Measurements from ENCODE around the gene TECTB. TPM values are rescaled to one million over a fixed set of nuclear protein-coding genes. Genes with fewer than 3 reads are reported as not detected.

Gene TECTB
- total RNA-seq, 1 experiment from 2014 or later, result 0.07 TPM

DNA sequence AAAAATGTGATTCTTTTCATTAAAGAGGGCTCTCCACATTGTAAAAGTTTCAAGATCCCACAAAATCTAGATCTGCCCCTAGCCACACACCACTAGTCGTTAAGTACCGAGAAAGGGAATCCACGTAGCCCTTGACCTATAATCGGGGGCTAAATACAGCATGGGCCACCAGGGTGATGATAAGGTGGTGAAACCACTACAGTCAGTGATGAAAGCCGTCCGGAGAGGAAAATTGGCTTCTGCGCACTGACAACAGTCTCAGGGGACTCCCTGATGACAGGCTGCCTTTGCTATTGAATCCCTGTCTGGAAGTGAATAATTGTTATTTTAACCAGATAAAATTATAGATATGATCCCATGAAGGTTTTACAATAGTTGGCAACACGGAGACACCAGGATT, 4.6 kb downstream of the TECTB start:
- H3K27me3 ChIP-seq (ENCODE audit: insufficient read depth, low read length), result peaks cover 4% of the 10 kb centered on the region; the same call in 1 of the 2 replicates
- H3K9me2 ChIP-seq (ENCODE audit: insufficient read depth), result no peaks in the 10 kb centered on the region
- no peak overlapping the region for H3K4me2 ChIP-seq (ENCODE audit: low read length)
- H4K20me1 ChIP-seq (ENCODE audit: insufficient read depth), result no peaks in the 10 kb centered on the region
- intact Hi-C loops (cut with micrococcal nuclease), result no loop called here
- no peaks in the 10 kb centered on the region for H3K9me3 ChIP-seq (ENCODE audit: control insufficient read depth in 1 of 2, insufficient read depth in 1 of 2, low read depth in 1 of 2, low read length in 2 of 2)
- H3K36me3 ChIP-seq (ENCODE audit: control insufficient read depth in 1 of 2, insufficient read depth in 2 of 2, low read length in 2 of 2), result no peaks in the 10 kb centered on the region
- ChIA-PET POLR2A (no interaction called here), CTCF (no interaction called here), RAD21 (ENCODE audit: low non-redundant PET in 1 of 2, low total read pairs in 2 of 2, uncharacterized antibody in 2 of 2, unreplicated experiment in 2 of 2) (no interaction called here)
- no peaks in the 10 kb centered on the region for H3K4me1 ChIP-seq (ENCODE audit: control insufficient read depth in 1 of 2, insufficient read depth in 2 of 2, low read length in 2 of 2)
- no peak for DNase-seq (ENCODE audit: low read depth, low spot score)
- H2AFZ ChIP-seq (ENCODE audit: low read depth, low read length, poor library complexity, severe bottlenecking), result no peak overlapping the region
- no peak overlapping the region for H3K4me3 ChIP-seq (replicated peaks in 1 of 2; ENCODE audit: low read depth in 1 of 2, low read length in 2 of 2)
- no TSS peak for BruUV-seq (replicated peaks)
- ATAC-seq, result no peak
- no peak overlapping the region for H3K9ac ChIP-seq (ENCODE audit: low read length)
- no peak overlapping the region for H3K27ac ChIP-seq (ENCODE audit: low read depth, low read length)
- no peaks in the 10 kb centered on the region for H3K79me2 ChIP-seq (ENCODE audit: insufficient read depth, low read length)
- TF ChIP-seq RAD21 (IDR thresholded peaks at IDR 0.05; ENCODE audit: low read depth), result no peak
- no peak for TF ChIP-seq SRF (IDR thresholded peaks at IDR 0.05; ENCODE audit: low read depth)
- TF ChIP-seq REST (IDR thresholded peaks at IDR 0.05; ENCODE audit: low read depth), result no peak
- TF ChIP-seq YY1 (IDR thresholded peaks at IDR 0.05; ENCODE audit: extremely low read depth, insufficient replicate concordance, low read depth, low read length), result no peak
- TF ChIP-seq, protein P1, sequence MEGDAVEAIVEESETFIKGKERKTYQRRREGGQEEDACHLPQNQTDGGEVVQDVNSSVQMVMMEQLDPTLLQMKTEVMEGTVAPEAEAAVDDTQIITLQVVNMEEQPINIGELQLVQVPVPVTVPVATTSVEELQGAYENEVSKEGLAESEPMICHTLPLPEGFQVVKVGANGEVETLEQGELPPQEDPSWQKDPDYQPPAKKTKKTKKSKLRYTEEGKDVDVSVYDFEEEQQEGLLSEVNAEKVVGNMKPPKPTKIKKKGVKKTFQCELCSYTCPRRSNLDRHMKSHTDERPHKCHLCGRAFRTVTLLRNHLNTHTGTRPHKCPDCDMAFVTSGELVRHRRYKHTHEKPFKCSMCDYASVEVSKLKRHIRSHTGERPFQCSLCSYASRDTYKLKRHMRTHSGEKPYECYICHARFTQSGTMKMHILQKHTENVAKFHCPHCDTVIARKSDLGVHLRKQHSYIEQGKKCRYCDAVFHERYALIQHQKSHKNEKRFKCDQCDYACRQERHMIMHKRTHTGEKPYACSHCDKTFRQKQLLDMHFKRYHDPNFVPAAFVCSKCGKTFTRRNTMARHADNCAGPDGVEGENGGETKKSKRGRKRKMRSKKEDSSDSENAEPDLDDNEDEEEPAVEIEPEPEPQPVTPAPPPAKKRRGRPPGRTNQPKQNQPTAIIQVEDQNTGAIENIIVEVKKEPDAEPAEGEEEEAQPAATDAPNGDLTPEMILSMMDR (IDR thresholded peaks at IDR 0.05 in 2 of 3, conservative IDR thresholded peaks at IDR 0.05 in 1 of 3; ENCODE audit: borderline replicate concordance in 1 of 3, insufficient read depth in 1 of 3, low read depth in 2 of 3, low read length in 2 of 3), result no peak
- TF ChIP-seq ELF1 (IDR thresholded peaks at IDR 0.05; ENCODE audit: borderline replicate concordance, low read depth), result no peak
- no peak for TF ChIP-seq POLR2A (IDR thresholded peaks at IDR 0.05; ENCODE audit: borderline replicate concordance, extremely low read depth, insufficient read depth, insufficient read length)
- no peak for TF ChIP-seq JUND (IDR thresholded peaks at IDR 0.05)
- no peak for TF ChIP-seq ZBTB33 (IDR thresholded peaks at IDR 0.05; ENCODE audit: extremely low read depth, insufficient replicate concordance, low read length)
- TF ChIP-seq SP1 (IDR thresholded peaks at IDR 0.05; ENCODE audit: low read depth), result no peak
- no peak for TF ChIP-seq MAX (IDR thresholded peaks at IDR 0.05)
- no peak for TF ChIP-seq POLR2AphosphoS5 (IDR thresholded peaks at IDR 0.05; ENCODE audit: low read depth, low read length)
- no peak for TF ChIP-seq ZNF274 (IDR thresholded peaks at IDR 0.05; ENCODE audit: low read depth, low read length)
- TF ChIP-seq ZFX (IDR thresholded peaks at IDR 0.05), result no peak
- TF ChIP-seq FOSL1 (IDR thresholded peaks at IDR 0.05; ENCODE audit: low read depth), result no peak
- TF ChIP-seq EGR1 (IDR thresholded peaks at IDR 0.05; ENCODE audit: low read depth), result no peak

Measured in HCT116 (cell line).